ENCODE data around the gene IGFL2. TPM values are rescaled to one million over a fixed set of nuclear protein-coding genes. Genes with fewer than 3 reads are reported as not detected.

The IGFL2 gene
- total RNA-seq, 1 experiment from 2014 or later, result 64.7 TPM

DNA sequence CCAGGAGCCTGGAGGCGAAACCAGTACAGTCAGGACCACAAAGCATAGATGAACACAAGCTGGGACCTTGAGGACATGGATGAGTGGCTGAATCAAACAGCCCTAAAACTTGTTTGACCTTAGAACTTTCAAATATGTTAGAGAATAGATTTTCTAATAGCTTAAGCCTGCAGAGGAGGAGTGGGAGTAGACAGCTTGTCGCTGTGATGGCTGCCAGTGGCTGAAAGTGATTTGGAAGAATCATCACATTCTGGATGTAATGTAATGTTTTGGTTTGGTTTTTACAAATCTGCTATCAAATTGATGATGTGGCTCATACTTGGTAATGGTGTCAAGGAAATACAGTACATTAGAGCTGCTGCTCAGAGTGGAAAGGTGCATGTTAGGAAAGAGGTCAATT is 35.5 kb upstream of the IGFL2 start:
- ChIA-PET POLR2A (no interaction called here), CTCF (interaction anchor here (0.6 kb wide), 1 partner anchor 236 kb away, joined by 10 read pairs; no protein-coding TSS in a partner anchor)
- no peaks in the 10 kb centered on the region for H3K27me3 ChIP-seq (replicated peaks; ENCODE audit: control insufficient read depth, insufficient read depth, low read length)
- H3K4me3 ChIP-seq (ENCODE audit: low read depth, low read length), result no peak overlapping the region
- H3K4me1 Mint-ChIP-seq (ENCODE audit: low read depth, unreplicated experiment), result no peaks in the 10 kb centered on the region
- no peaks in the 10 kb centered on the region for H3K27me3 Mint-ChIP-seq (ENCODE audit: insufficient read depth, unreplicated experiment)
- H3K9me3 ChIP-seq, result peaks cover 13% of the 10 kb centered on the region; the same call in 1 of the 2 replicates
- H3K4me3 Mint-ChIP-seq (ENCODE audit: unreplicated experiment), result no peak overlapping the region
- no TSS peak for BruUV-seq (replicated peaks)
- H3K9me3 Mint-ChIP-seq (ENCODE audit: unreplicated experiment), result no peaks in the 10 kb centered on the region
- 0 out of 2 replicates have a peak, but pooled peaks cover 4% of the 10 kb centered on the region for H3K4me1 ChIP-seq
- H3K27ac Mint-ChIP-seq (ENCODE audit: unreplicated experiment), result no peak overlapping the region
- no peak for DNase-seq
- H3K36me3 ChIP-seq (ENCODE audit: control insufficient read depth, insufficient read depth, low read length), result no peaks in the 10 kb centered on the region
- intact Hi-C loops (cut with micrococcal nuclease; ENCODE audit: unreplicated experiment), result no loop called here
- H3K36me3 Mint-ChIP-seq (ENCODE audit: insufficient read depth, unreplicated experiment), result peaks cover 4% of the 10 kb centered on the region
- TF ChIP-seq, protein P1, sequence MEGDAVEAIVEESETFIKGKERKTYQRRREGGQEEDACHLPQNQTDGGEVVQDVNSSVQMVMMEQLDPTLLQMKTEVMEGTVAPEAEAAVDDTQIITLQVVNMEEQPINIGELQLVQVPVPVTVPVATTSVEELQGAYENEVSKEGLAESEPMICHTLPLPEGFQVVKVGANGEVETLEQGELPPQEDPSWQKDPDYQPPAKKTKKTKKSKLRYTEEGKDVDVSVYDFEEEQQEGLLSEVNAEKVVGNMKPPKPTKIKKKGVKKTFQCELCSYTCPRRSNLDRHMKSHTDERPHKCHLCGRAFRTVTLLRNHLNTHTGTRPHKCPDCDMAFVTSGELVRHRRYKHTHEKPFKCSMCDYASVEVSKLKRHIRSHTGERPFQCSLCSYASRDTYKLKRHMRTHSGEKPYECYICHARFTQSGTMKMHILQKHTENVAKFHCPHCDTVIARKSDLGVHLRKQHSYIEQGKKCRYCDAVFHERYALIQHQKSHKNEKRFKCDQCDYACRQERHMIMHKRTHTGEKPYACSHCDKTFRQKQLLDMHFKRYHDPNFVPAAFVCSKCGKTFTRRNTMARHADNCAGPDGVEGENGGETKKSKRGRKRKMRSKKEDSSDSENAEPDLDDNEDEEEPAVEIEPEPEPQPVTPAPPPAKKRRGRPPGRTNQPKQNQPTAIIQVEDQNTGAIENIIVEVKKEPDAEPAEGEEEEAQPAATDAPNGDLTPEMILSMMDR (IDR thresholded peaks at IDR 0.05; ENCODE audit: insufficient read depth in 1 of 2, low read depth in 1 of 2, low read length in 1 of 2, severe bottlenecking in 1 of 2, unreplicated experiment in 1 of 2), result no peak

DNA sequence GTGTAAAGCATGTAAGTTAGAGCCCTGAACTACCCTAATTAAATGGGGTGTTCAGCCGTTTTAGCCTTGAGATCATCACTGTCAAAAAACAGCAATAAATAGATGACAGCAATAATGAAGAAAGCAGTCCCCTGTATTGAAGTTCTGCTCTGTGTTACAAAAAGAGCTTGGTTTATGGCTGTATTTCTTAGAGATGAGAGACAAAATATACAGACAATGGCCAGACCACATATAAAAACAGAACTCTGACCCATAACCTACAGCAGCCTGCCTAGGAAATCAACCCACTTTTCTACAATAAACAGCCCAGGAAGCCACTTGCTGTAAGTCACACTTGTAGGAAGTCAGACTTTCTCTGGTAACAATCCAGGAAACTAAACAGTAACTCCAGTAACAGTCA is 34.3 kb upstream of the IGFL2 start:
- H3K9me3 ChIP-seq, result peaks cover 13% of the 10 kb centered on the region; the same call in 1 of the 2 replicates
- BruUV-seq (replicated peaks), result no TSS peak
- H3K36me3 Mint-ChIP-seq (ENCODE audit: insufficient read depth, unreplicated experiment), result peaks cover 3% of the 10 kb centered on the region
- DNase-seq, result no peak
- H3K27me3 ChIP-seq (replicated peaks; ENCODE audit: control insufficient read depth, insufficient read depth, low read length), result no peaks in the 10 kb centered on the region
- no peak overlapping the region for H3K4me3 ChIP-seq (ENCODE audit: low read depth, low read length)
- no peak overlapping the region for H3K27ac Mint-ChIP-seq (ENCODE audit: unreplicated experiment)
- H3K4me1 Mint-ChIP-seq (ENCODE audit: low read depth, unreplicated experiment), result no peaks in the 10 kb centered on the region
- H3K36me3 ChIP-seq (ENCODE audit: control insufficient read depth, insufficient read depth, low read length), result no peaks in the 10 kb centered on the region
- no peaks in the 10 kb centered on the region for H3K9me3 Mint-ChIP-seq (ENCODE audit: unreplicated experiment)
- 0 out of 2 replicates have a peak, but pooled peaks cover 4% of the 10 kb centered on the region for H3K4me1 ChIP-seq
- TF ChIP-seq, protein P1 (IDR thresholded peaks at IDR 0.05; ENCODE audit: insufficient read depth in 1 of 2, low read depth in 1 of 2, low read length in 1 of 2, severe bottlenecking in 1 of 2, unreplicated experiment in 1 of 2), result no peak
- CTCF ChIA-PET, result no interaction called here
- POLR2A ChIA-PET, result no interaction called here
- no peak overlapping the region for H3K4me3 Mint-ChIP-seq (ENCODE audit: unreplicated experiment)
- intact Hi-C loops (cut with micrococcal nuclease; ENCODE audit: unreplicated experiment), result no loop called here
- H3K27me3 Mint-ChIP-seq (ENCODE audit: insufficient read depth, unreplicated experiment), result no peaks in the 10 kb centered on the region

DNA sequence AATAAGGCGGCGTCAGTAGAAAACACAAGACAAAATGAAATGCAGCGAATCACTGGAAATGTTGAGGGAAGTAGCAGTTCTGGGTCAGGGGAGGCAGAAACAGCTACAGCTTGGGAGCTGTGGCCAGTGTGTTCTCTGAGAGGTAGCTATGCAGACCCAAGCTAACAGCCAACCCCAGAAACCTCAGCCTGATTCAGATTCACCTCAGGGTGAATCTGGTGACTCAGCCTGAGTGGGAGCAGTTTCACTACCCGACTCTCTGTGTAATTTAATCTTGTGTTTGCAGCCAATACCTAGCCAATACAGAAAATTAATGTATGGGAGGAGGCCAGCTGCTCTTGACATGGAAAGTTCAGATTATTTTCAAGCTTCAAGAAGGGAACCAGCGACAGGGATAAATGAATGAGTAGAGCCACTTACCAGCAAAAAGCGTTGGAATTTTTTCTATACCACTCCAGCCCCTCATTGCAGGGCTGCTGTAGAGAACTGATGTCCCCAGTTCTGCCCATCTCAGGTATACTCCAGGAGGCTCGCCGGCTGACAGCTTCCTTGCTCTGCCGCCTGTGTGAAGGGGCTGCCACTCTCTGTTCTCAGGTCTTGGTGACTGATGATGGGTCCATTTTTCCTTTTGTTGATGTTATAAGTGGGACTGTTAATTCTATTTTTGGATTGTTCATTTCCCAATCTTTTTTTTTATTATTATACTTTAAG is 32.5 kb upstream of the IGFL2 start:
- Mint-ChIP-seq H3K27ac (ENCODE audit: unreplicated experiment) (no peak overlapping the region), H3K9me3 (ENCODE audit: unreplicated experiment) (no peaks in the 10 kb centered on the region), H3K36me3 (ENCODE audit: insufficient read depth, unreplicated experiment) (no peaks in the 10 kb centered on the region), H3K4me1 (ENCODE audit: low read depth, unreplicated experiment) (no peaks in the 10 kb centered on the region), H3K27me3 (ENCODE audit: insufficient read depth, unreplicated experiment) (no peaks in the 10 kb centered on the region), H3K4me3 (ENCODE audit: unreplicated experiment) (no peak overlapping the region)
- CTCF ChIA-PET, result interaction anchor here (0.7 to 0.9 kb wide), 2 partner anchors 38 to 509 kb away, joined by 3 read pairs; partner anchors contain the start of gene PTGIR
- Histone ChIP-seq H3K27me3 (replicated peaks; ENCODE audit: control insufficient read depth, insufficient read depth, low read length) (no peaks in the 10 kb centered on the region), H3K9me3 (no peaks in the 10 kb centered on the region), H3K4me1 (no peaks in the 10 kb centered on the region), H3K4me3 (ENCODE audit: low read depth, low read length) (no peak overlapping the region), H3K36me3 (ENCODE audit: control insufficient read depth, insufficient read depth, low read length) (no peaks in the 10 kb centered on the region)
- intact Hi-C loops (cut with micrococcal nuclease; ENCODE audit: unreplicated experiment), result no loop called here
- no peak for DNase-seq
- no TSS peak for BruUV-seq (replicated peaks)
- TF ChIP-seq, protein P1 (IDR thresholded peaks at IDR 0.05; ENCODE audit: insufficient read depth in 1 of 2, low read depth in 1 of 2, low read length in 1 of 2, severe bottlenecking in 1 of 2, unreplicated experiment in 1 of 2), result no peak
- POLR2A ChIA-PET, result no interaction called here

Measured in Caco-2 (cell line).